Breast epithelium (tissue), 3 donors: Measurements from ENCODE around the gene SYNGR3.

ENCODE experiments used
- CTCF ChIP-seq, 3 donors: fragments of 450-650 bp; IDR thresholded peaks; one replicate each; pipeline ENCODE4 v1.5.1; 2016 to 2017; ENCODE audit warnings: antibody characterized with exemption in 3 of 3, mild to moderate bottlenecking in 3 of 3, moderate library complexity in 3 of 3
- POLR2A ChIP-seq: fragments of 450-650 bp; IDR thresholded peaks from one replicate; pipeline ENCODE4 v1.6.1; 2016; ENCODE audit warnings: antibody characterized with exemption, mild to moderate bottlenecking, moderate library complexity
- POLR2AphosphoS5 ChIP-seq, 3 donors: sonication (generic); formaldehyde crosslinking; IDR thresholded peaks; one replicate each; pipeline ENCODE4 v1.6.1; 2017; ENCODE audit warnings: antibody characterized with exemption in 3 of 3

- TF ChIP-seq CTCF (IDR thresholded peaks at IDR 0.05) (no peak), POLR2AphosphoS5 (IDR thresholded peaks at IDR 0.05) (no peak), POLR2A (no peak)
These were observed 35.5 kb downstream of the SYNGR3 start for GRCh38 chr16:2025251-2025650.
